Large intestine (tissue), 3 donors: ENCODE results near the gene SLC39A6. TPM values are rescaled to one million over a fixed set of nuclear protein-coding genes. Genes with fewer than 3 reads are reported as not detected.
A peak's percentile ranks its signal among the peaks of the same experiment; 100 is the strongest.
"Not testable (repeated sequence)": the region's sequence is repeated elsewhere in the genome, so short reads cannot be mapped to it uniquely, and the experiment has no call there.

ENCODE experiments used
- DNase-seq, 2 donors: peaks; one replicate each; pipeline versions ENCODE4 v3.0.0 to v3.0.0-alpha.2; 2013
- H3K27ac ChIP-seq: one replicate; pipeline ENCODE4 v1.5.1; 2013; ENCODE audit warnings: low read length
- H3K27me3 ChIP-seq: 2 replicates; pipeline ENCODE4 v1.6.1; 2013; ENCODE audit warnings: low read length; ENCODE audit not compliant: control insufficient read depth, insufficient read depth
- H3K36me3 ChIP-seq: 2 replicates; pipeline ENCODE4 v1.6.1; 2013; ENCODE audit warnings: low read length; ENCODE audit not compliant: control insufficient read depth, insufficient read depth
- H3K4me1 ChIP-seq: one replicate; pipeline ENCODE4 v1.6.1; 2013; ENCODE audit warnings: low read length; ENCODE audit not compliant: control insufficient read depth, insufficient read depth
- H3K4me3 ChIP-seq: one replicate; pipeline ENCODE4 v1.5.1; 2013; ENCODE audit warnings: low read length
- H3K9me3 ChIP-seq: one replicate; pipeline ENCODE4 v1.6.1; 2013; ENCODE audit warnings: mild to moderate bottlenecking, low read depth, low read length, moderate library complexity; ENCODE audit not compliant: control insufficient read depth
- WGBS: methylation state at CpG from one replicate; pipeline ENCODE4 v1.1.5; 2013; ENCODE audit warnings: low lambda C conversion rate; ENCODE audit not compliant: insufficient coverage; 5-methylcytosine and 5-hydroxymethylcytosine counted together
- polyA plus RNA-seq: library from polyadenylated mRNA; unstranded; fragments of 120-200 nt; gene quantifications from one replicate; pipeline ENCODE4 v1.2.1, GENCODE V29; 2013

Gene SLC39A6
- polyA plus RNA-seq, 1 donor, result 19.9 TPM

DNA sequence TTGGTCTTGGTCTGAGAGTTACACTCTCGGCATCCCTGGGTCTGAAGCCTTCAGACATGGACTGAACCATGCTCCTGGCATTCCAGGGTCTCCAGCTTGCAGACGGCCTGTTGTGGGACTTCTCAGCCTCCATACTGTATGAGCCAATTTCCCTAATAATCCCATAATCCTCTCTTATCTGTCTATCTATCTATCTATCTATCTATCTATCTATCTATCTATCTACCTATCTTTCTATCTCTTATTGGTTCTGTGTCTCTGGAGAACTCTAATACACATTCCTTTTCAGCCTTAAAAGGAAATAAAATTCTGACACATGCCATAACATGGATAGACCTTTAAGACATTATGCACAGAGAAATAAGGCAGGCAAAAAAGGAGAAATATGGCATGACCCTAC lies 24.4 kb downstream of the SLC39A6 start:
- no peaks in the 10 kb centered on the region for H3K27me3 ChIP-seq
- H3K36me3 ChIP-seq, result no peaks in the 10 kb centered on the region
- no CpG with 5 or more reads among the region's 2 CpGs for WGBS
- peaks cover 5% of the 10 kb centered on the region for H3K9me3 ChIP-seq
- H3K27ac ChIP-seq, result no peak overlapping the region
- no peaks in the 10 kb centered on the region for H3K4me1 ChIP-seq
- no peak overlapping the region for H3K4me3 ChIP-seq
- no peak for DNase-seq

DNA sequence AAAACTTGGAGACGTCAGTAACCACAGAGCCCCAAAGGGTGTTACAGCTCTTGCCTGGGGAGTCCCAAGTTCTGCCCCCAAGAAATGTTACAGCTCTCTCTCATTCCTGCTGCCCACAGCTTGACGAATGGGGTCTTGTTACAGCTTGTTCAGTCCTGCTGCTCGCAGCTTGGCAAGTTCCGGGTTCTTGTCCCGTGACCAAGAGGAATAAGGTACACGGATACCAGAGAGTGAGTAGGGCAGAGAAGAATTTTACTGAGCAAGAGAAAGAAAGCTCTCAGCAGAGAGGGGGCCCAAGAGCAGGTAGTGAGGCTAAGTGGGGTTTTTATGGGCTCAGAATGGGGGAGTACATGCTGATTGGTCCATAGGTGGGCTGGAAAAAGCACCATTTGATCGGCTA lies 27.2 kb downstream of the SLC39A6 start:
- Histone ChIP-seq H3K27ac (no peak overlapping the region), H3K9me3 (peaks cover 5% of the 10 kb centered on the region), H3K27me3 (no peaks in the 10 kb centered on the region), H3K36me3 (no peaks in the 10 kb centered on the region), H3K4me1 (no peaks in the 10 kb centered on the region), H3K4me3 (no peak overlapping the region)
- no CpG with 5 or more reads among the region's 7 CpGs for WGBS
- no peak for DNase-seq

- no peak overlapping the region for H3K27ac ChIP-seq
- no peaks in the 10 kb centered on the region for H3K4me1 ChIP-seq
- peaks cover 5% of the 10 kb centered on the region for H3K9me3 ChIP-seq
- no peak for DNase-seq
- H3K4me3 ChIP-seq, result no peak overlapping the region
- no peaks in the 10 kb centered on the region for H3K36me3 ChIP-seq
- H3K27me3 ChIP-seq, result no peaks in the 10 kb centered on the region
Measured at GRCh38 chr18:36099311-36099710, 29.8 kb downstream of the SLC39A6 start.

- no peak for DNase-seq
- Histone ChIP-seq H3K27ac (no peak overlapping the region), H3K9me3 (peaks cover 5% of the 10 kb centered on the region), H3K4me3 (no peak overlapping the region), H3K27me3 (no peaks in the 10 kb centered on the region), H3K4me1 (no peaks in the 10 kb centered on the region), H3K36me3 (no peaks in the 10 kb centered on the region)
Measured at GRCh38 chr18:36096955-36097354, 32.2 kb downstream of the SLC39A6 start.

- no peaks in the 10 kb centered on the region for H3K4me1 ChIP-seq
- no peaks in the 10 kb centered on the region for H3K36me3 ChIP-seq
- peak; percentile 13 for DNase-seq
- no peak overlapping the region for H3K4me3 ChIP-seq
- H3K27ac ChIP-seq, result no peak overlapping the region
- H3K27me3 ChIP-seq, result no peaks in the 10 kb centered on the region
- H3K9me3 ChIP-seq, result no peaks in the 10 kb centered on the region
- WGBS, result 0% methylated on average over 1 of the region's 1 CpG
Measured at GRCh38 chr18:36095936-36096519, 33.1 kb downstream of the SLC39A6 start.

DNA sequence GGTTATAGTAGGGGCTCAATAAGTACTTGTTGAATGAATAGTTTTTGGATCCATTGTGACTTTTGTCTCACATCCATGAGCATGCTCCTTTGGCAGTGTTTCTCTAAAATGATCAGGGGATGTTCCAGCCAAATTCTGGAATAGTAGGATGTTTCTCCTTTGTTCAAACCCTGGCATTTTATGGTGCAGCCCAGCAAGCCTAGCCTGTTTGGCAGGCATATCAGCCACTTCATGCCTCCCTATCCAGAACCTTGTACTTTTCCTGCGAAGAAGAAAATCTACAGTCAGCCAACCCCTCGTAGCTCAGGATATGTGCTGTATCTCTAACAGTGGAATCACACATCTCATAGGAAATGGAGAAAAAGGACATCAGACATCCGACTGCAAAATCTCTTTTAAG lies 34.7 kb downstream of the SLC39A6 start:
- H3K4me3 ChIP-seq, result no peak overlapping the region
- H3K27ac ChIP-seq, result no peak overlapping the region
- H3K9me3 ChIP-seq, result no peaks in the 10 kb centered on the region
- no peaks in the 10 kb centered on the region for H3K27me3 ChIP-seq
- H3K4me1 ChIP-seq, result no peaks in the 10 kb centered on the region
- no peak for DNase-seq
- 67% methylated on average over 1 of the region's 3 CpGs for WGBS
- H3K36me3 ChIP-seq, result no peaks in the 10 kb centered on the region

DNA sequence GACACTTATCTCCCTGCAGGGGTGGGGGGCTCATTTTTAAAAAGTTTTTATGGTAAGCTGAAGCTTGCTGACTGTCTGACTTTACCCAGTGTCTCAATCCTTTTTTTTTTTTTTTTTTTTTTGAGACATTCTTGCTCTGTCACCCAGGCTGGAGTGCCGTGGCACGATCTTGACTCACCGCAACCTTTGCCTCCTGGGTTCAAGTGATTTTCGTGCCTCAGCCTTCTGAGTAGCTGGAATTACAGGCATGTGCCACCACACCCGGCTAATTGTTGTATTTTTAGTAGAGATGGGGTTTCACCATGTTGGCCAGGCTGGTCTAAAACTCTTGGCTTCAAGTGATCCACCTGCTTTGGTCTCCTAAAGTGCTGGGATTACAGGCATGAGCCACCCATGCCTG lies 37.0 kb downstream of the SLC39A6 start:
- not testable (repeated sequence) for H3K27ac ChIP-seq, H3K4me1 ChIP-seq, H3K4me3 ChIP-seq, H3K9me3 ChIP-seq, H3K36me3 ChIP-seq, H3K27me3 ChIP-seq
- DNase-seq, result peak in 1 of 2 donors; percentile 6
- no CpG with 5 or more reads among the region's 5 CpGs for WGBS

DNA sequence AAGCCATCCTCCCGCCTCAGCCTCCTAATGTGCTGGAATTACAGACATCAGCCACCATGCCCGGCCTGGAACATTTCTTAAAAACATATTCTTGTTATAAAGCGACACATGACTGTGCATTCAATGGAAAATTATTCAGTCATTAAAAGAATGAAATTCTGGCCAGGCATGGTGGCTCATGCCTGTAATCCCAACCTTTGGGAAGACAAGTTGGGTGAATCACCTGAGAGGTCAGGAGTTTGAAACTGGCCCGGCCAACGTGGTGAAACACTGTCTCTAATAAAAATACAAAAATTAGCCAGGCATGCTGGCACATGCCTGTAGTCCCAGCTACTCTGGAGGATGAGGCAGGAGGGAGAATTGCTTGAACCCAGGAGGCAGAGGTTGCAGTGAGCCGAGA lies 40.1 kb downstream of the SLC39A6 start:
- no peak for DNase-seq
- H3K27ac ChIP-seq, result no peak overlapping the region
- H3K27me3 ChIP-seq, result no peaks in the 10 kb centered on the region
- H3K36me3 ChIP-seq, result no peaks in the 10 kb centered on the region
- no peaks in the 10 kb centered on the region for H3K9me3 ChIP-seq
- no peak overlapping the region for H3K4me3 ChIP-seq
- WGBS, result 100% methylated on average over 1 of the region's 6 CpGs
- H3K4me1 ChIP-seq, result no peaks in the 10 kb centered on the region

DNA sequence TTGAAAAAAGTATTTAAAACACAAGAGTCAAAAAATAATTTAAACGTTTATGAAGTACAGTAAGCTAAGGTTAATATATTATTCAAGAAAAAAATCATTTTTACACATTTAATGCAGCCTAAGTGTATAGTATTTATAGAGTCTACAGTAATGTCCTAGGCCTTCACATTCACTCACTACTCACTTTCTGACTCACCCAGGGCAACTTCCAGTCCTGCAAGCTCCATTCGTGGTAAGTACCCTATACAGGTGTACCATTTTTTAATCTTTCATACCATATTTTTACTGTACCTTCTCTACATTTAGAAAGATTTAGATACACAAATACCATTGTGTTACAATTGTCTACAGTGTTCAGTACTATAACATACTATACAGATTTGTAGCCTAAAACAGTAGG lies 40.9 kb downstream of the SLC39A6 start:
- H3K36me3 ChIP-seq, result no peaks in the 10 kb centered on the region
- no peak overlapping the region for H3K4me3 ChIP-seq
- H3K27ac ChIP-seq, result no peak overlapping the region
- no peaks in the 10 kb centered on the region for H3K27me3 ChIP-seq
- no peaks in the 10 kb centered on the region for H3K4me1 ChIP-seq
- no peaks in the 10 kb centered on the region for H3K9me3 ChIP-seq
- DNase-seq, result no peak
- 100% methylated on average over 1 of the region's 2 CpGs for WGBS

DNA sequence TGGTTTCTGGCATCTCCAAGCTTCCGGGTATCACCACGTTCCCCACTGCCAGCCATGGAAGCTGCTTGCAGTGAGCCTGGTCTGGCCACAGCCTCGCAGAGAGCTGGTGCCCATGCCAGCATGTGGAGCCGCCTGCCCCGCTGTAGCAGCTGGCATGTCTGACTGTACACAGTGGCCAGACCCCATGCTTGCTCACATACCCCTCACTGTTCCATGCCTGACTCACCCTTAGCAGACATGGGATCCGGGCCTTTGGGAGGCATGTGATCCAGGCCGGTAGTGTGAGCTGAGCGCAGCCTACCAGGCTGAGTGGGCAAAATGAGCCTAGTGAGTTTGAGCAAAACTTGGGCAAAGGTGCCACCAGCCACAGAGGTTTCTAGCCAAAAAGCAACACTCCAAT lies 43.0 kb downstream of the SLC39A6 start:
- H3K36me3 ChIP-seq, result no peaks in the 10 kb centered on the region
- no peaks in the 10 kb centered on the region for H3K27me3 ChIP-seq
- DNase-seq, result no peak
- H3K4me1 ChIP-seq, result no peaks in the 10 kb centered on the region
- H3K27ac ChIP-seq, result no peak overlapping the region
- no peaks in the 10 kb centered on the region for H3K9me3 ChIP-seq
- WGBS, result no CpG with 5 or more reads among the region's 8 CpGs
- no peak overlapping the region for H3K4me3 ChIP-seq

GRCh38 chr18:36085195-36085594 lies 43.9 kb downstream of the SLC39A6 start:
- H3K4me1 ChIP-seq, result no peaks in the 10 kb centered on the region
- no peaks in the 10 kb centered on the region for H3K27me3 ChIP-seq
- DNase-seq, result no peak
- H3K4me3 ChIP-seq, result no peak overlapping the region
- WGBS, result no CpG with 5 or more reads among the region's 4 CpGs
- H3K9me3 ChIP-seq, result no peaks in the 10 kb centered on the region
- H3K27ac ChIP-seq, result no peak overlapping the region
- H3K36me3 ChIP-seq, result no peaks in the 10 kb centered on the region
